ENCODE results near the gene HBS1L.
A peak's percentile ranks its signal among the peaks of the same experiment; 100 is the strongest.

The HBS1L gene

GRCh38 chr6:135054569-135055498, at the start of gene HBS1L:
TSS of gene HBS1L (minus strand) at chr6:135054822. CDS start at chr6:135054691, 131 bp downstream.
- DNase-seq (ENCODE audit: low spot score), result peak; percentile 93
- TF ChIP-seq CTCF (IDR thresholded peaks at IDR 0.05; ENCODE audit: extremely low read depth, missing control alignments), result no peak

GRCh38 chr6:135104199-135104598, 49.6 kb upstream of the HBS1L start:
- TF ChIP-seq CTCF (IDR thresholded peaks at IDR 0.05; ENCODE audit: extremely low read depth, missing control alignments), result no peak
- DNase-seq (ENCODE audit: low spot score), result no peak

- TF ChIP-seq CTCF (IDR thresholded peaks at IDR 0.05; ENCODE audit: extremely low read depth, missing control alignments), result no peak
- DNase-seq (ENCODE audit: low spot score), result no peak
These were observed 47.6 kb upstream of the HBS1L start for GRCh38 chr6:135102191-135102590.

- no peak for DNase-seq (ENCODE audit: low spot score)
- no peak for TF ChIP-seq CTCF (IDR thresholded peaks at IDR 0.05; ENCODE audit: extremely low read depth, missing control alignments)
These were observed 42.5 kb upstream of the HBS1L start for GRCh38 chr6:135097172-135097571.

- TF ChIP-seq CTCF (IDR thresholded peaks at IDR 0.05; ENCODE audit: extremely low read depth, missing control alignments), result no peak
- DNase-seq (ENCODE audit: low spot score), result no peak
These were observed 41.9 kb upstream of the HBS1L start for GRCh38 chr6:135096403-135097130.

- no peak for DNase-seq (ENCODE audit: low spot score)
- no peak for TF ChIP-seq CTCF (IDR thresholded peaks at IDR 0.05; ENCODE audit: extremely low read depth, missing control alignments)
These were observed 41.1 kb upstream of the HBS1L start for GRCh38 chr6:135095716-135096115.

GRCh38 chr6:135094403-135094821, 39.8 kb upstream of the HBS1L start:
- DNase-seq (ENCODE audit: low spot score), result no peak

More at GRCh38 chr6:135094403-135094821, 39.8 kb upstream of the HBS1L start:
- TF ChIP-seq CTCF (IDR thresholded peaks at IDR 0.05; ENCODE audit: extremely low read depth, missing control alignments), result no peak
